ENCODE data around the gene AUTS2. TPM values are rescaled to one million over a fixed set of nuclear protein-coding genes. Genes with fewer than 3 reads are reported as not detected.

AUTS2 gene
- total RNA-seq, 1 experiment from 2014 or later = 256 TPM

DNA sequence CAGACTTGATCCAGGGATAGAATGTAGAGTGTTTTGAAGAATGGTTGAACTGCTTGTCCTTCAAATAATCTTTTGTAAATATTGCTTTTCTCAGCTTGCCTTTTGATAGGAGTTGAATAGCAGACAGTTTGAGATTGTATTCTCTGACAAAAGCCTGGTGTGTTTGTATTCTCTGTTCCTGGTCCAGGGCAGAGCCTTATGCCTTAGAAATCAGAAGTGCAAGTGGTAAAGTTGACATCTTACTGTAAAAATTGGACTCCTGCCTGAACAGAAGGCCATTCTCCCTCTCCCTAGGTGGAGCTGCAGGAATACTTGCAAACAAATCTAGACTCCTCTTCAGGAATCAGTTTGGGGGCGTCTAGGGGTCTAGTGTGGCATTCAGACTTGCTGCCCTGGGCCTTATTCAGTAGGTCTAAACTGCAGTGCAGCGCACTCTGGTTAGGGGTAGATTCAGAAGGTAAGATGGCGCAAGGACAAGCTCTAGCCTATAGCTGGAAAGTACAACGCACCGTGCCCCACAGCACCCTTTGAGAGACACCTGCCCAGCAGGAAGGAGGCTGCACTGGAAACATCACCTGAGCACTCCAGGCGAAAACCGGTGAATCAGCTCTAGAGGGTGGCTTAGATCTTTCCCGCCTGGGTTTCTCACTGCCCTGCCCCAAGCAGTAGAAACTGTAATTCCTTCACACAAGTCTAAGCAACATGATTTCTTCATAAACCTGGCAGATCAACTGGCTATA lies 925.1 kb downstream of the AUTS2 start:
- Histone ChIP-seq H3K9me3 (ENCODE audit: control insufficient read depth, low read depth, low read length) (no peaks in the 10 kb centered on the region), H3K4ac (ENCODE audit: low read depth, low read length) (no peak overlapping the region), H4K8ac (replicated peaks; ENCODE audit: insufficient read length, low read depth, low read length) (no peak overlapping the region), H2BK5ac (ENCODE audit: insufficient read length, low read length) (no peak overlapping the region), H2BK20ac (ENCODE audit: low read depth, low read length, poor library complexity, severe bottlenecking) (no peak overlapping the region), H3K18ac (ENCODE audit: insufficient read length, low read depth, low read length) (no peak overlapping the region), H3K4me2 (ENCODE audit: insufficient read depth, insufficient read length, low read length) (no peak overlapping the region), H2AFZ (ENCODE audit: low read length) (no peak overlapping the region), H3K23me2 (ENCODE audit: insufficient read length, low read depth, low read length, poor library complexity, severe bottlenecking) (no peaks in the 10 kb centered on the region), H3K14ac (ENCODE audit: insufficient read depth, low read length) (no peak overlapping the region), H4K91ac (ENCODE audit: insufficient read length, low read depth, low read length) (no peak overlapping the region), H3K9ac (ENCODE audit: extremely low read depth, insufficient read length, low read length) (no peak overlapping the region), H3T11ph (ENCODE audit: low read length) (no peak overlapping the region), H3K79me1 (ENCODE audit: insufficient read depth, low read depth, low read length, poor library complexity, severe bottlenecking) (no peaks in the 10 kb centered on the region), H2AK5ac (ENCODE audit: insufficient read length, low read length) (no peak overlapping the region), H3K56ac (ENCODE audit: insufficient read length, low read depth, low read length) (no peak overlapping the region), H3K79me2 (ENCODE audit: insufficient read depth, low read length) (no peaks in the 10 kb centered on the region), H4K20me1 (ENCODE audit: control insufficient read depth, insufficient read depth, insufficient read length) (no peaks in the 10 kb centered on the region), H3K27me3 (ENCODE audit: insufficient read depth, low read length) (no peaks in the 10 kb centered on the region), H2BK12ac (ENCODE audit: insufficient read length, low read depth, low read length) (no peak overlapping the region), H2BK15ac (ENCODE audit: low read depth, low read length) (no peak overlapping the region), H2BK120ac (ENCODE audit: low read depth, low read length, poor library complexity, severe bottlenecking) (no peak overlapping the region), H3K27ac (ENCODE audit: insufficient read length, low read depth, low read length) (no peak overlapping the region), H4K5ac (ENCODE audit: insufficient read length, low read depth, low read length) (no peak overlapping the region), H3K23ac (ENCODE audit: insufficient read length, low read depth, low read length) (no peak overlapping the region), H3K4me1 (ENCODE audit: insufficient read depth, low read length) (no peaks in the 10 kb centered on the region)
- Mint-ChIP-seq H3K27ac (no peak overlapping the region), H3K9me3 (no peaks in the 10 kb centered on the region), H3K4me1 (peaks cover 6 to 9% of the 10 kb centered on the region in 2 experiments), H3K4me3 (no peak overlapping the region), H3K36me3 (ENCODE audit: insufficient read depth in 1 of 3, low read depth in 3 of 3) (no peaks in the 10 kb centered on the region), H3K27me3 (ENCODE audit: low read depth) (peaks cover 3% of the 10 kb centered on the region; the same call in 1 of the 2 replicates)
- no CpG with 5 or more reads among the region's 8 CpGs for WGBS (ENCODE audit: extremely low coverage, insufficient read length, low lambda C conversion rate)
- DNase-seq = no peak
- TF ChIP-seq CTCF (conservative IDR thresholded peaks at IDR 0.05) = no peak

Measured in H9 (cell line).